Karpas-422 (cell line): ENCODE measurements around the gene KRTAP1-5. TPM values are rescaled to one million over a fixed set of nuclear protein-coding genes. Genes with fewer than 3 reads are reported as not detected.

Source experiments
- DNase-seq: peaks from one replicate; pipeline ENCODE4 v3.0.0-alpha.2; 2015
- H2AFZ ChIP-seq: fragments of 200-600 bp; sonication (generic); 2 replicates; pipeline ENCODE4 v1.6.1; 2014; ENCODE audit warnings: antibody characterized with exemption, low read length, mixed read lengths
- H3K27ac ChIP-seq: fragments of 200-600 bp; sonication (generic); 2 replicates; pipeline ENCODE4 v1.5.1; 2014; ENCODE audit warnings: mild to moderate bottlenecking, low read length, moderate library complexity
- H3K27me3 ChIP-seq: fragments of 200-600 bp; sonication (generic); 2 replicates; pipeline ENCODE4 v1.6.1; 2014; ENCODE audit warnings: low read length, mixed read lengths
- H3K36me3 ChIP-seq: fragments of 200-600 bp; sonication (generic); 2 replicates; pipeline ENCODE4 v1.6.1; 2014; ENCODE audit warnings: low read length, mixed read lengths; ENCODE audit not compliant: insufficient read depth
- H3K4me1 ChIP-seq: fragments of 200-600 bp; sonication (generic); 2 replicates; pipeline ENCODE4 v1.6.1; 2014; ENCODE audit warnings: mild to moderate bottlenecking, low read length, mixed read lengths
- H3K4me2 ChIP-seq: fragments of 200-600 bp; sonication (generic); 2 replicates; pipeline ENCODE4 v1.6.1; 2014; ENCODE audit warnings: low read length, low read depth, mild to moderate bottlenecking; ENCODE audit not compliant: poor library complexity, severe bottlenecking
- H3K4me3 ChIP-seq: fragments of 200-600 bp; sonication (generic); 2 replicates; pipeline ENCODE4 v1.5.1; 2014; ENCODE audit warnings: mild to moderate bottlenecking, antibody characterized with exemption, low read length, mixed read lengths
- H3K79me2 ChIP-seq: fragments of 200-600 bp; sonication (generic); 2 replicates; pipeline ENCODE4 v1.6.1; 2014; ENCODE audit warnings: mild to moderate bottlenecking, low read length, mixed read lengths
- H3K9ac ChIP-seq: fragments of 200-600 bp; sonication (generic); 2 replicates; pipeline ENCODE4 v1.6.0; 2014; ENCODE audit warnings: low read length
- H3K9me2 ChIP-seq: fragments of 200-600 bp; sonication (generic), shearing (Covaris generic); replicated peaks from 2 replicates; pipeline ENCODE4 v1.6.0; 2014; ENCODE audit warnings: mild to moderate bottlenecking, low read length, moderate library complexity; ENCODE audit not compliant: insufficient read depth
- H3K9me3 ChIP-seq: fragments of 300-700, 200-600 bp; sonication (generic); 2 replicates; pipeline ENCODE4 v1.6.1; 2014; ENCODE audit warnings: low read length, mixed read lengths
- H4K20me1 ChIP-seq: fragments of 200-600 bp; sonication (generic); 2 replicates; pipeline ENCODE4 v1.6.1; 2014; ENCODE audit warnings: mild to moderate bottlenecking, antibody characterized with exemption, low read length, low read depth; ENCODE audit not compliant: insufficient read depth
- total RNA-seq: library from RNA; depleted of rRNA; stranded (reverse); fragments of >200 nt; shearing (Covaris generic); gene quantifications from 2 replicates; pipeline ENCODE4 v1.2.3, GENCODE V29; 2014; ENCODE audit warnings: low replicate concordance

Gene KRTAP1-5
- total RNA-seq, 1 experiment from 2014 or later: not detected

GRCh38 chr17:40995116-40995515 lies 31.9 kb downstream of the KRTAP1-5 start:
- no peaks in the 10 kb centered on the region for H3K4me1 ChIP-seq
- no peak overlapping the region for H3K4me2 ChIP-seq
- no peak overlapping the region for H3K4me3 ChIP-seq
- H3K27me3 ChIP-seq: no peaks in the 10 kb centered on the region; the same call in 1 of the 2 replicates
- no peaks in the 10 kb centered on the region for H3K9me2 ChIP-seq
- H2AFZ ChIP-seq: no peak overlapping the region
- H4K20me1 ChIP-seq: no peaks in the 10 kb centered on the region
- no peaks in the 10 kb centered on the region for H3K79me2 ChIP-seq
- H3K36me3 ChIP-seq: no peaks in the 10 kb centered on the region
- no peaks in the 10 kb centered on the region for H3K9me3 ChIP-seq
- DNase-seq: no peak
- H3K9ac ChIP-seq: no peak overlapping the region
- H3K27ac ChIP-seq: no peak overlapping the region

GRCh38 chr17:40993839-40994238 lies 33.2 kb downstream of the KRTAP1-5 start, which contains the start of gene KRTAP3-3:
KRTAP3-3 (minus strand) TSS chr17:40994164; CDS start chr17:40994097, 67 bp downstream.
- Histone ChIP-seq H3K79me2 (no peaks in the 10 kb centered on the region), H3K9me3 (no peaks in the 10 kb centered on the region), H3K27me3 (no peaks in the 10 kb centered on the region; the same call in 1 of the 2 replicates), H3K4me3 (no peak within 1 kb of the TSS), H3K9me2 (no peaks in the 10 kb centered on the region), H4K20me1 (no peaks in the 10 kb centered on the region), H3K36me3 (no peaks in the 10 kb centered on the region), H3K4me2 (no peak within 1 kb of the TSS), H2AFZ (no peak within 1 kb of the TSS), H3K4me1 (no peaks in the 10 kb centered on the region), H3K27ac (no peak within 1 kb of the TSS), H3K9ac (no peak within 1 kb of the TSS)
- no peak for DNase-seq

GRCh38 chr17:40993084-40993483 lies 33.9 kb downstream of the KRTAP1-5 start:
- Histone ChIP-seq H3K9ac (no peak overlapping the region), H4K20me1 (no peaks in the 10 kb centered on the region), H3K27ac (no peak overlapping the region), H3K27me3 (no peaks in the 10 kb centered on the region; the same call in 1 of the 2 replicates), H3K36me3 (no peaks in the 10 kb centered on the region), H3K4me2 (no peak overlapping the region), H2AFZ (no peak overlapping the region), H3K9me2 (no peaks in the 10 kb centered on the region), H3K9me3 (no peaks in the 10 kb centered on the region), H3K79me2 (no peaks in the 10 kb centered on the region), H3K4me1 (no peaks in the 10 kb centered on the region), H3K4me3 (no peak overlapping the region)
- DNase-seq: no peak

- Histone ChIP-seq H3K4me1 (no peaks in the 10 kb centered on the region), H3K27me3 (no peaks in the 10 kb centered on the region; the same call in 1 of the 2 replicates), H4K20me1 (no peaks in the 10 kb centered on the region), H3K9me3 (no peaks in the 10 kb centered on the region), H3K36me3 (no peaks in the 10 kb centered on the region), H3K79me2 (no peaks in the 10 kb centered on the region), H3K4me3 (no peak overlapping the region), H3K9me2 (no peaks in the 10 kb centered on the region), H3K9ac (no peak overlapping the region), H2AFZ (no peak overlapping the region), H3K4me2 (no peak overlapping the region), H3K27ac (no peak overlapping the region)
- DNase-seq: no peak
Measured at GRCh38 chr17:40992666-40993065, 34.3 kb downstream of the KRTAP1-5 start.

GRCh38 chr17:40986920-40987319 lies 40.1 kb downstream of the KRTAP1-5 start:
- no peak overlapping the region for H3K4me3 ChIP-seq
- no peak overlapping the region for H2AFZ ChIP-seq
- H3K79me2 ChIP-seq: no peaks in the 10 kb centered on the region
- H3K9me3 ChIP-seq: no peaks in the 10 kb centered on the region
- no peak overlapping the region for H3K27ac ChIP-seq
- no peaks in the 10 kb centered on the region for H3K4me1 ChIP-seq
- H4K20me1 ChIP-seq: no peaks in the 10 kb centered on the region
- no peak for DNase-seq
- H3K4me2 ChIP-seq: no peak overlapping the region
- H3K9ac ChIP-seq: no peak overlapping the region
- H3K36me3 ChIP-seq: no peaks in the 10 kb centered on the region
- no peaks in the 10 kb centered on the region for H3K27me3 ChIP-seq
- H3K9me2 ChIP-seq: no peaks in the 10 kb centered on the region

- no peak within 1 kb of the TSS for H3K9ac ChIP-seq
- no peaks in the 10 kb centered on the region for H3K9me3 ChIP-seq
- H3K27me3 ChIP-seq: no peaks in the 10 kb centered on the region
- no peak within 1 kb of the TSS for H2AFZ ChIP-seq
- no peaks in the 10 kb centered on the region for H3K9me2 ChIP-seq
- no peaks in the 10 kb centered on the region for H3K4me1 ChIP-seq
- H3K4me3 ChIP-seq: no peak within 1 kb of the TSS
- no peaks in the 10 kb centered on the region for H4K20me1 ChIP-seq
- no peaks in the 10 kb centered on the region for H3K36me3 ChIP-seq
- H3K79me2 ChIP-seq: no peaks in the 10 kb centered on the region
- DNase-seq: no peak
- H3K4me2 ChIP-seq: no peak within 1 kb of the TSS
- no peak within 1 kb of the TSS for H3K27ac ChIP-seq
Measured at GRCh38 chr17:40984226-40984625, 42.8 kb downstream of the KRTAP1-5 start, which contains the start of gene KRT40. KRT40 (minus strand) TSS chr17:40984326; CDS start chr17:40984273, 53 bp downstream.

- Histone ChIP-seq H3K27me3 (no peaks in the 10 kb centered on the region), H3K9me3 (no peaks in the 10 kb centered on the region), H3K4me1 (no peaks in the 10 kb centered on the region), H3K79me2 (no peaks in the 10 kb centered on the region), H3K4me2 (no peak overlapping the region), H3K36me3 (no peaks in the 10 kb centered on the region), H3K9ac (no peak overlapping the region), H3K27ac (no peak overlapping the region), H4K20me1 (no peaks in the 10 kb centered on the region), H3K9me2 (no peaks in the 10 kb centered on the region), H3K4me3 (no peak overlapping the region), H2AFZ (no peak overlapping the region)
- DNase-seq: no peak
Measured at GRCh38 chr17:40981115-40981514, 45.9 kb downstream of the KRTAP1-5 start.

GRCh38 chr17:40980596-40980995 lies 46.4 kb downstream of the KRTAP1-5 start:
- no peaks in the 10 kb centered on the region for H3K36me3 ChIP-seq
- H4K20me1 ChIP-seq: no peaks in the 10 kb centered on the region
- no peak for DNase-seq
- no peaks in the 10 kb centered on the region for H3K4me1 ChIP-seq
- no peaks in the 10 kb centered on the region for H3K27me3 ChIP-seq
- no peaks in the 10 kb centered on the region for H3K9me3 ChIP-seq
- no peak overlapping the region for H2AFZ ChIP-seq
- H3K4me3 ChIP-seq: no peak overlapping the region
- no peak overlapping the region for H3K4me2 ChIP-seq
- H3K27ac ChIP-seq: no peak overlapping the region
- H3K9me2 ChIP-seq: no peaks in the 10 kb centered on the region
- H3K9ac ChIP-seq: no peak overlapping the region
- no peaks in the 10 kb centered on the region for H3K79me2 ChIP-seq

- H3K27me3 ChIP-seq: no peaks in the 10 kb centered on the region
- H3K36me3 ChIP-seq: no peaks in the 10 kb centered on the region
- H3K27ac ChIP-seq: no peak overlapping the region
- H4K20me1 ChIP-seq: no peaks in the 10 kb centered on the region
- H3K79me2 ChIP-seq: no peaks in the 10 kb centered on the region
- no peak for DNase-seq
- no peaks in the 10 kb centered on the region for H3K9me2 ChIP-seq
- no peak overlapping the region for H3K9ac ChIP-seq
- H3K4me1 ChIP-seq: no peaks in the 10 kb centered on the region
- H3K4me3 ChIP-seq: no peak overlapping the region
- H3K9me3 ChIP-seq: no peaks in the 10 kb centered on the region
- H2AFZ ChIP-seq: no peak overlapping the region
- H3K4me2 ChIP-seq: no peak overlapping the region
Measured at GRCh38 chr17:40980117-40980516, 46.9 kb downstream of the KRTAP1-5 start.
